HG02852 (cell line): ENCODE data around the gene SNX8.
A peak's percentile ranks its signal among the peaks of the same experiment; 100 is the strongest.

Experiments used
- ATAC-seq: cut with Tn5 transposase; IDR thresholded peaks from one replicate; pipeline ENCODE4 v1.9.1; 2021; ENCODE audit warnings: mild to moderate bottlenecking, moderate library complexity; ENCODE audit not compliant: unreplicated experiment

SNX8 gene

GRCh38 chr7:2296832-2297231 lies 17.4 kb downstream of the SNX8 start:
- ATAC-seq = no peak

- ATAC-seq = no peak
Measured at GRCh38 chr7:2295936-2296620, 18.2 kb downstream of the SNX8 start.

DNA sequence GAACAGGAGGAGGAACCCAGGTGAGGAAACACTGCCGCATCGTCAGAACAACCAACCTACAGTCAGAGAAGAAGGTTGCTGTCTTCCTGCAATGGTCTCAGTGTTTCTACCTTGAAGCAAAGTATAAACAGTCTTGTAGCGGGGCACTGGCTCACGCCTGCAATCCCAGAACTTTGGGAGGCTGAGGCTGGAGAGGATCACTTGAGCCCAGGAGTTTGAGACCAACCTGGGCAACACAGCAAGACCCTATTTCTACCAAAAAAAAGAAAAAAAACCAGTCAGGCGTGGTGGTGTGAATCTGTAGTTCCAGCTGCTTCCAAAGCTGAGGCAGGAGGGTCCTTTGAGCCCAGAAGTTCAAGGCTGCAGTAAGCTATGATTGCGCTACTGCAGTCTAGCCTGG lies 23.4 kb downstream of the SNX8 start:
- ATAC-seq = no peak

- no peak for ATAC-seq
Measured at GRCh38 chr7:2289621-2290020, 24.6 kb downstream of the SNX8 start.

- ATAC-seq = no peak
Measured at GRCh38 chr7:2289111-2289586, 25.1 kb downstream of the SNX8 start.

DNA sequence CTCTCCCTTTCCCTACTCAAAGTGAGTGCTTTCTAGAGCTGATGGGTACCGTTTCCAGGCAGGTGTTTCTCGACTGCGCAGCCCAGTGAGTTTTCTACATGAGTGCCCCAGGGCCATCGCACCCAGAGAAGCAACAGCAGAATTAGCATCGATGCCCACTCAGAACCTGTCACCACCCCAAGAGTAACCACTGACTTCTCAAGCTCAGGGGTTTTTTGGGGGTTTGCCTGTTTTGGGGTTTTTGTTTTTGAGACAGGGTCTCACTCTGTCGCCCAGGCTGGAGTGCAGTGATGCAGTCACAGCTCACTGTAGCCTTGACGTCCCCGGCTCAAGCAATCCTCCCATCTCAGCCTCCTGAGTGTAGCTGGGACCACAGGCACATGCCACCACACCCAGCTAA lies 25.7 kb downstream of the SNX8 start:
- ATAC-seq = peak; percentile 72

DNA sequence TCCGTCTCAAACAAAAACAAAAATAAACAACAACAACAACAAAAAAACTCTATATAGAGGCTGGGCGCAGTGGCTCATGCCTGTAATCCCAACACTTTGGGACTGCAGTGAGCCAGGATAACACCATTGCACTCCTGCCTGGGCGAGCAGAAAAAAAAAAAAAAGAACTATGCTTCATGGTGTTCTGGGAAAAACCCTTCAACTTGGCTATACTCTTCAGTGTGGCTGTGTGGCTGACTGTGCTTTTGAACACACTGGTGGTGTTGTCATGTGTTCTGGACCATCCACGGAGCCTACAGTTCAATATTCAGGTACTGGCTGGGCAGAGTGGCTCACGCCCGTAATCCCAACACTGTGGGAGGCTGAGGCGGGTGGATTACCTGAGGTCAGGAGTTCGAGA lies 26.5 kb downstream of the SNX8 start:
- ATAC-seq = peak; percentile 34

- no peak for ATAC-seq
Measured at GRCh38 chr7:2283074-2283473, 31.2 kb downstream of the SNX8 start.

GRCh38 chr7:2282185-2282751 lies 32.0 kb downstream of the SNX8 start:
- ATAC-seq = no peak

DNA sequence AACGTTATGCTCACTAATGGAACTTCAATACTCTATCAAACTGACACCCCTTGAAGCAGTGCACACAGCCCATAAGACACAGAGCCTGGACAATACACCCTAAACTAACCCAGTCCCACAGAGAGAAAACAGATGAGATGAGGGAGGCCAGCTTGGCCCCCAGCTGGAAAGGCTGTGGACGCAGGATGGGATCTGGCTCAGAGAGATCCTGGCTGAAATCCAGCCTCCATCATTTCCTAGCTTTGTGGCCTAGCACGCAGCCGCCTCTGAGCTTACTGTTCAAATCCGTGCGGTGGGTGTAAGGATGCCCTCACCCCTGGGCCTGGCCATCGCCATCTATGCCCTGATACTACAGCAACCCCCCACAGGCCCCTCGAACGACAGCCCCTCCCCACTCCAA lies 32.7 kb downstream of the SNX8 start:
- ATAC-seq = no peak

GRCh38 chr7:2280424-2280823 lies 33.8 kb downstream of the SNX8 start:
- ATAC-seq = no peak

GRCh38 chr7:2279896-2280295 lies 34.3 kb downstream of the SNX8 start:
- no peak for ATAC-seq

DNA sequence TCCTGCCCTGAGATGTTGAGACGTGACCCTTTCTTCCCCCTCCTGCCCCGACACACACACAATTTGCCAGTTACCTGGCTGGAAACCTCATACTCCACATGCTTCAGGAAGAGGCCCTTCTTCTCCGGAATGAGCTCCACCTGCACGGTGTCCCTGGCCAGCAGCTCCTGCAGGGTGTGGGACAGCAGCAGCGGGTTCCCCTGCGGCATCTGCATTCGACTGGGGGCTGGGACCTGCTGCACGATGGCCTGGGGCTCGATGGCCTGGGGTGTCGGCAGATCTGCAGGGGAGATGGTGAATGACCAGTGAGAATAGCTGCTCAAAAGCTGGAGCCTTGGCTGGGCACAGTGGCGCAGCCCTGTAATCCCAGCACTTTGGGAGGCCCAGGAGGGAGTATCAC lies 36.2 kb downstream of the SNX8 start:
- no peak for ATAC-seq

- ATAC-seq = no peak
Measured at GRCh38 chr7:2276107-2276506, 38.1 kb downstream of the SNX8 start.

DNA sequence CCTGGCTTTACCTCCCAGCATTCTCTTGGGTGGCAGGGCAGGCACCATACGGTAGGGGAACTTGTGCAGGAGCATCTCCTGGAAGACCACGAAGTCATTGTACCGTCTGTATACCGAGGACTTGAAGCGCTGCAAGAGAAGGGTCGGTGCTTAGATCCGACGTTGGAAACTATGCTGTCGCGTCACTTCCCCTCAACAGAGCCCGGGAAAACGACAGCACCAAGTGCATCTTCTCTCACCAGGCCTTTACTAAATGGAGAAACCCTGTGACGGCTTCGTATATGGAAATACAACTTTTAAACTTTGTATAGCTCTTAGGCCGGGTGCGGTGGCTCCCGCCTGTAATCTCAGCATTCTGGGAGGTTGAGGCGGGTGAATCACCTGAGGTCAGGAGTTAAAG lies 39.1 kb downstream of the SNX8 start:
- no peak for ATAC-seq

GRCh38 chr7:2274666-2275065 lies 39.6 kb downstream of the SNX8 start:
- ATAC-seq = no peak

DNA sequence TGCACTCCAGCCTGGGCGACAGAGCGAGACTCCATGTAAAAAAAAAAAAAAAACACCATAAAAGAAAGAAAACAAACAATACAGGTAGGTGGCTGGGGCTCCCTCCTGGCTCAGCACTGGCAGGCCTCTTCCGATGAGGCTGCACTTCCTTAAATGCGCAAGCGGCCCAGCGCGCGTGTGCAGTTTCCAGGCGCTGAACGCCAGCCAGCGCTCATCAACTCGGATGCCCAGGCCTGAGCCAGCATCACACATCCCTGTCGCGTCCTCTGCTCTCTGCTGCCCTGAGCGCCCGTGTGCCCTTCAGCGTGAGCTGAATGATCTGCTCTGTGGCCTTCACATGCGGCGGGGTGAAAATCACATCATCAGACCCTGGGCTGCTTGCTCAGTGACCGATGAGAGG lies 40.4 kb downstream of the SNX8 start:
- no peak for ATAC-seq

DNA sequence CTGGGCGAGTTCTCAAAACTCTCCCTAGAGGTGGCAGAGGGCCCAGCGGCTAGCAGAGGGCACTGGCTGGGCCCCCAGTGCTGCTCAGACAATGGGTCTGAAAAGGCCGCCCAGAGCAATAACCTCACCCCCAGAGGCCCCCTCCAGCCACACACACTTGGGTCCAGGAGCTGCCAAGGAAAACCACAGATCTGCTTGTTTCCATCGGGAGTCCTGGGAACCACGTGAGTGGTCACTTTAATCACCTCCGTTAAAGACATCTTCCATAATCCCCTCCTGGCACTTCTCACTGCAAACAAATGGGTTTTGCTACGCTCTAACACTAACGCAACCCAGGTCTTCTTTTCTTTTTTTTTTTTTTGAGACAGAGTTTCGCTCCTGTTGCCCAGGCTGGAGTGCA lies 42.2 kb downstream of the SNX8 start:
- ATAC-seq = no peak

- ATAC-seq = no peak
Measured at GRCh38 chr7:2271273-2272026, 42.8 kb downstream of the SNX8 start.

DNA sequence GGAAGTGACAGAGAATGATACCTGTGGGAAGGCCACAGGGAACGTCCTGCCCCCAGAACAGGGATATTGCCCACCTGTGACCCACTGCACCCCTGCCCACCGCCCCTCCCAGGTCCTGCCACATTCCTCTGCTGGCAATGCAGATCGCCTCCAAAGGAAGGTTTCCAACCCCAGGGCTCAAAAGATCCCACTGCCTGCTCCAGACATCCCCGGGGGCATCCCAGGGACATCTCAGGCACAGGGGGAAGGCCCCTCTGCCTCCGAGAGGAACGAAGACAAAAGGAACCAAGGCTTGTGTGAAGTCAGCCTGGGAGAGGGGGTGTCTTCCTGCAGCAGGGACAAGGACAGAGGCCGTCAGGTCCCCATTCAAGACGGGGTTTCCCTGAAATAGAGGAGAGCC lies 43.7 kb downstream of the SNX8 start:
- ATAC-seq = no peak

DNA sequence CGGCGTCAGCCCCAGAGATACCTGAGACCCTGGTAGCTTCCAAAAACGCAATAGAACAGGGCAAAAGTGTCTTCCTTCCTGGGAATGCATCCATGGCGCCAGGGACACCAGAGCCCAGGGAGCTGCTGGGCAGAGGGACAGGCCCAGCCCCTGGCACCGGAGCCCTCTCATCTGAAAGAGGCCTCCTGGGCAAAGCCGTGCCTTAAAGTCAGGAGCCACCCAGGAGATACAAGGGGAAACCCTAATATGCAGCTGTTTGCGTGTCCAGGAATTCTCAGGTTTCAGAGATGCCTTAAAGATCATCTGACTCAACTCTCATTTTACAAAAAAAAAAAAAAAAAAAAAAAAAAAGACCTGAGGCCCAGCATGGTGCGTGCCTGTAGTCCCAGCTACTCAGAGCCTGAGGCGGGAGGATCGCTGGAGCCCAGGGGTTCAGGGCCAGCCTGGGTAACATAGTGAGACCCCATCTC lies 44.2 kb downstream of the SNX8 start:
- ATAC-seq = no peak
